ENCODE results near the gene PTPN2.

GRCh38 chr18:12857215-12857905 is 26.7 kb downstream of the PTPN2 start:
- TF ChIP-seq CTCF (IDR thresholded peaks at IDR 0.05; ENCODE audit: borderline replicate concordance, extremely low read depth, low read length, poor library complexity, severe bottlenecking) (peak; percentile 46), EZH2 (IDR thresholded peaks at IDR 0.05; ENCODE audit: borderline replicate concordance, low read depth, low read length, severe bottlenecking) (no peak)
